ENCODE data around the gene AQP1.

GRCh38 chr7:30938435-30939316 is 27.0 kb downstream of the AQP1 start:
- no peak for TF ChIP-seq REST (IDR thresholded peaks at IDR 0.05)
- TF ChIP-seq CTCF (IDR thresholded peaks at IDR 0.05): peak; percentile 84
- no peak for TF ChIP-seq ESRRA (IDR thresholded peaks at IDR 0.05; ENCODE audit: borderline replicate concordance, low read length)
- no peak for TF ChIP-seq POLR2A (IDR thresholded peaks at IDR 0.05; ENCODE audit: low read length)
- no peak for TF ChIP-seq MAX (IDR thresholded peaks at IDR 0.05)
- TF ChIP-seq CEBPB (IDR thresholded peaks at IDR 0.05): peak in 1 of 2 experiments; percentile 50; a peak in 1 of 4 replicates
- no peak for TF ChIP-seq NFE2L2 (conservative IDR thresholded peaks at IDR 0.05; ENCODE audit: low read length)
- no peak for TF ChIP-seq USF2 (IDR thresholded peaks at IDR 0.05)
- no peak for TF ChIP-seq CHD2 (IDR thresholded peaks at IDR 0.05; ENCODE audit: low read length, partially characterized antibody)
- TF ChIP-seq HES2 (IDR thresholded peaks at IDR 0.05): no peak
- no peak for TF ChIP-seq CBX8 (IDR thresholded peaks at IDR 0.05)

Measured in A549 (cell line).